Measurements from ENCODE around the gene EPHA4.

Gene EPHA4

GRCh38 chr2:221405521-221405920 lies 166.6 kb downstream of the EPHA4 start:
- no peak overlapping the region for H3K4me3 ChIP-seq (ENCODE audit: low read depth, low read length)
- TF ChIP-seq CTCF (IDR thresholded peaks at IDR 0.05; ENCODE audit: low read depth, low read length), result no peak

- TF ChIP-seq CTCF (IDR thresholded peaks at IDR 0.05; ENCODE audit: low read depth, low read length), result no peak
- no peak overlapping the region for H3K4me3 ChIP-seq (ENCODE audit: low read depth, low read length)
Measured at GRCh38 chr2:221402072-221402471, 170.0 kb downstream of the EPHA4 start.

- no peak overlapping the region for H3K4me3 ChIP-seq (ENCODE audit: low read depth, low read length)
- TF ChIP-seq CTCF (IDR thresholded peaks at IDR 0.05; ENCODE audit: low read depth, low read length), result no peak
Measured at GRCh38 chr2:221400411-221400810, 171.7 kb downstream of the EPHA4 start.

- no peak for TF ChIP-seq CTCF (IDR thresholded peaks at IDR 0.05; ENCODE audit: low read depth, low read length)
Measured at GRCh38 chr2:221399183-221399582, 172.9 kb downstream of the EPHA4 start.

GRCh38 chr2:221397187-221397586 lies 174.9 kb downstream of the EPHA4 start:
- no peak for TF ChIP-seq CTCF (IDR thresholded peaks at IDR 0.05; ENCODE audit: low read depth, low read length)
- H3K4me3 ChIP-seq (ENCODE audit: low read depth, low read length), result no peak overlapping the region

More at GRCh38 chr2:221399183-221399582, 172.9 kb downstream of the EPHA4 start:
- no peak overlapping the region for H3K4me3 ChIP-seq (ENCODE audit: low read depth, low read length)

GRCh38 chr2:221392228-221392881 lies 179.7 kb downstream of the EPHA4 start:
- TF ChIP-seq CTCF (IDR thresholded peaks at IDR 0.05; ENCODE audit: low read depth, low read length), result no peak
- no peak overlapping the region for H3K4me3 ChIP-seq (ENCODE audit: low read depth, low read length)

GRCh38 chr2:221390878-221391277 lies 181.2 kb downstream of the EPHA4 start:
- no peak for TF ChIP-seq CTCF (IDR thresholded peaks at IDR 0.05; ENCODE audit: low read depth, low read length)
- no peak overlapping the region for H3K4me3 ChIP-seq (ENCODE audit: low read depth, low read length)

Data from WI38 (cell line).